ENCODE data around the gene ZNF506.
"Not testable (repeated sequence)": the region's sequence is repeated elsewhere in the genome, so short reads cannot be mapped to it uniquely, and the experiment has no call there.

The ZNF506 gene

GRCh38 chr19:19821366-19821951, at the start of gene ZNF506:
ZNF506 (minus strand) TSS chr19:19821750; CDS start chr19:19821603, 147 bp downstream.
- TF ChIP-seq, protein P1, sequence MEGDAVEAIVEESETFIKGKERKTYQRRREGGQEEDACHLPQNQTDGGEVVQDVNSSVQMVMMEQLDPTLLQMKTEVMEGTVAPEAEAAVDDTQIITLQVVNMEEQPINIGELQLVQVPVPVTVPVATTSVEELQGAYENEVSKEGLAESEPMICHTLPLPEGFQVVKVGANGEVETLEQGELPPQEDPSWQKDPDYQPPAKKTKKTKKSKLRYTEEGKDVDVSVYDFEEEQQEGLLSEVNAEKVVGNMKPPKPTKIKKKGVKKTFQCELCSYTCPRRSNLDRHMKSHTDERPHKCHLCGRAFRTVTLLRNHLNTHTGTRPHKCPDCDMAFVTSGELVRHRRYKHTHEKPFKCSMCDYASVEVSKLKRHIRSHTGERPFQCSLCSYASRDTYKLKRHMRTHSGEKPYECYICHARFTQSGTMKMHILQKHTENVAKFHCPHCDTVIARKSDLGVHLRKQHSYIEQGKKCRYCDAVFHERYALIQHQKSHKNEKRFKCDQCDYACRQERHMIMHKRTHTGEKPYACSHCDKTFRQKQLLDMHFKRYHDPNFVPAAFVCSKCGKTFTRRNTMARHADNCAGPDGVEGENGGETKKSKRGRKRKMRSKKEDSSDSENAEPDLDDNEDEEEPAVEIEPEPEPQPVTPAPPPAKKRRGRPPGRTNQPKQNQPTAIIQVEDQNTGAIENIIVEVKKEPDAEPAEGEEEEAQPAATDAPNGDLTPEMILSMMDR (IDR thresholded peaks at IDR 0.05; ENCODE audit: borderline replicate concordance, control extremely low read depth, extremely low read depth, insufficient read depth, missing control alignments): no peak
- in situ Hi-C loops (cut with MboI; ENCODE audit: low sequenced_read_pairs, unreplicated experiment): no loop called here
- DNase-seq (ENCODE audit: low spot score): peak; percentile 87

DNA sequence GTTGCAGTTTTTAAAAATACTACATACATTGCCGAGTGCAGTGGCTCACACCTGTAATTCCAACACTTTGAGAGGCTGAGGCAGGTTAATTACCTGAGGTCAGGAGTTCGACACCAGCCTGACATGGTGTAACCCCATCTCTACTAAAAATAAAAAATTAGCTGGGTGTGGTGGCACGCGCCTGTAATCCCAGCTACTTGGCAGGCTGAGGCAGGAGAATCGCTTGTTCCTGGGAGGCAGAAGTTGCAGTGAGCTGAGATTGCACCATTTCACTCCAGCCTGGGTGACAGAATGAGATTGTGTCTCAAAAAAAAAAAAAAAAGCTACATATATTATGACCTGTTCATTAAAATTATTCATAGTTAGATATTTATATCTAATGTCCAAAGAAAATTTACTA, 48.5 kb upstream of the ZNF506 start:
- DNase-seq (ENCODE audit: low spot score); in situ Hi-C loops (cut with MboI; ENCODE audit: low sequenced_read_pairs, unreplicated experiment): not testable (repeated sequence)

DNA sequence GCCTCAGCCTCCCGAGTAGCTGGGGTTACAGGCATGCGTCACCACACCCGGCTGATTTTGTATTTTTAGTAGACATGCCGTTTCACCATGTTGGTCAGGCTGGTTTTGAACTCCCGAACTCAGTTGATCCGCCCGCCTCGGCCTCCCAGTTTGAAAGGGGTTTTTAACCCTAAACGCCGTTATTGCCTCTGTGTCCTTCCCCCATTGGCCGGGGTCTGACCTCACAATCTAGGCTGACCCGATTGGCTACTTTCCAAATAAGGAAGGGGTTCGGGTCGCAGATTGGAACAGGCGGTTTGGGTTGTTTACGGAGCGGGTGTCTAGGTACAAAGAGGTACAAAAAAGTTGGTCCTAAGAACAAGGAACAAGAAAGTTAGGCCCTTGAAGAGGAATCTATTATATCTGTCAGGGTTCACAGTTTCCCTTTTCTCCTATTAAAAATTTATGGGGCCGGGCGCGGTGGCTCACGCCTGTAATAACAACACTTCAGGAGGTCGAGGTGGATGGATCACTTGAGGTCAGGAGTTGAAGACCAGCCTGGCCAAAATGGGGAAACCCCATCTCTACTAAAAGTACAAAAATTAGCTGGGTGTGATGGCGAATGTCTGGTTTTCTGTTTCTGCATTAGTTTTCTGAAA, 45.2 kb upstream of the ZNF506 start:
- in situ Hi-C loops (cut with MboI; ENCODE audit: low sequenced_read_pairs, unreplicated experiment): no loop called here
- DNase-seq (ENCODE audit: low spot score): peak; percentile 54

DNA sequence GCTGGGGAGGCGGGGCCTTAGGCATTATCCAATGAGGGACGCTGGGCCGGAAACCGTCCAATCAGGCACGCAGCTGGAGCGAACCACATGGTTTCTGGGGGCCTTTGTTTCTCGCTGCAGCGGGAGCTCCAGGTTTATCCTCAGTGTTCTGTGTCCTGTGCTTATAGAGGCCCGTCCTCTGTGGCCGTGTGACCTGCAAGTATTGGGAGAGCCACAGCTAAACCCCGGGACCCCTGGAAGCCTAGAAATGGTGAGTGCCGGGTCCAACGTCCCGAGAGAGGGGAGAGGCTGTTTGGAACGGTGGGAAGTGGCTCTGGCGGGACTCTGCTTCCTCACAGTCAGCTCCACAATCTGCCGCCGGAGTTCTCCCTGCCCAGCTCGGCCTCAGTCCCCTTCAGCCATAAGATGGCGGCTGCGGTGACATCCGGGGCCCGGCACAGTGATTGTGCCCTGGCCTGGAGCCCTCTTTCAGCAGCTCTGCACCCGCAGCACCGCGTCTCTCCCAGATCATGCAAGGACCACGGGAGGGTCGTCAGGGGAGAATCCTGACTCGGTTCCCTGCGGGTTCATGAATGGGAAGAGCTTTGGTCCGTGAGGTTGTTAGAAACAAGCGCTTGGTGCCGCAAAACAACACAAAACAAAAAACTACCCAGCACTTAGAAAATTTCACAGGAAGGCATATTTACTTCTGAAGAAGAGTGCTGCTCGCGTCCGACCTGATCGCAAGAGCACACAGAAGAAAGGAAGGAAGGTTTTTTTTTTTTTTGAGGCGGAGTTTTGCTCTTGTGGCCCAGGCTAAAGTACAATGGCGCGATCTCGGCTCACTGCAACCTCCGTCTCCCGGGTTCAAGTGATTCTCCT, 44.4 kb upstream of the ZNF506 start, which contains the start of gene ZNF253:
Gene ZNF253, plus strand, starts transcription at position 133 of the 861 bp plus-strand sequence. Its CDS starts 115 bp downstream, at position 248.
- DNase-seq (ENCODE audit: low spot score): peak; percentile 91
- in situ Hi-C loops (cut with MboI; ENCODE audit: low sequenced_read_pairs, unreplicated experiment): no loop called here
- TF ChIP-seq, protein P1 (IDR thresholded peaks at IDR 0.05; ENCODE audit: borderline replicate concordance, control extremely low read depth, extremely low read depth, insufficient read depth, missing control alignments): no peak

More for the DNA sequence above, 45.2 kb upstream of the ZNF506 start:
- TF ChIP-seq, protein P1 (IDR thresholded peaks at IDR 0.05; ENCODE audit: borderline replicate concordance, control extremely low read depth, extremely low read depth, insufficient read depth, missing control alignments): no peak

- DNase-seq (ENCODE audit: low spot score): peak; percentile 18
- in situ Hi-C loops (cut with MboI; ENCODE audit: low sequenced_read_pairs, unreplicated experiment): no loop called here
- TF ChIP-seq, protein P1 (IDR thresholded peaks at IDR 0.05; ENCODE audit: borderline replicate concordance, control extremely low read depth, extremely low read depth, insufficient read depth, missing control alignments): no peak
Measured at GRCh38 chr19:19860756-19861390, 39.3 kb upstream of the ZNF506 start.

DNA sequence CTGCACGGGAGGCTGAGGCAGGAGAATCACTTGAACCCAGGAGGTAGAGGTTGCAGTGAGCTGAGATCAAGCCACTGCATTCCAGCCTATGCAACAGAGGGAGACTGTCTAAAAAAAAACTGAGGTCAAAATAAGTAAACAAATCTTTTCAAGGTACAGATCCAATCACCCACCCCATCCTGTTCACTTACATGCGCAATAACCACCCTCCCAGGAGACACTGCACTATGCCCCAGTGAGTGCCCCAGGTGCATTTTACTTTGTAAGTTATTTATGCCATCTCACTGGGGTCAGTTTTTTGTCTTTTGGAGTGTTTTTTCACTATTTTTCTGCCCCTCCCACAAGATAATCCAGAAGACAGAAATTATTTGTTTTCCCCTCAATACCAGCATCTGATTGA, 37.2 kb upstream of the ZNF506 start:
- TF ChIP-seq, protein P1 (IDR thresholded peaks at IDR 0.05; ENCODE audit: borderline replicate concordance, control extremely low read depth, extremely low read depth, insufficient read depth, missing control alignments): no peak
- in situ Hi-C loops (cut with MboI; ENCODE audit: low sequenced_read_pairs, unreplicated experiment): no loop called here
- DNase-seq (ENCODE audit: low spot score): no peak

DNA sequence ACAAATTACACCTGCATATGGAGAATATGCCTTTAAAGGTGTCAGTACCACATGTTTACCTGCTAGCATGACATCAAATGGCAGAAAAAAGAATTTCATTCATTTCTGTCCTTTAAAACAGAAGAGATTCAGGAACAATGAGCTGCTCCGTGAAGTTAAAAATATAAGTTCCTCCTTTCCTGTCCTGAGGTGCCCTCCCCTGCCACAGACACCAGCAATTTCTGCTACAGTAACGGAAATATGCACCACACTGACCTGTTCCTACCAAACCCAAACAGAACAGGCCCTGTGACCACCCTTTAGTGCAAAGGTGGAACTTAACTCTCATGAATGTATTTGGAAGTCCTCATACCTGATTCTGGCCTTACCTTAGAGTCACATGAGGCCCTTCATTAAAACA, 30.2 kb upstream of the ZNF506 start:
- DNase-seq (ENCODE audit: low spot score); in situ Hi-C loops (cut with MboI; ENCODE audit: low sequenced_read_pairs, unreplicated experiment): not testable (repeated sequence)

All from GM13976 (cell line).